ENCODE results near the gene ACD.

DNA sequence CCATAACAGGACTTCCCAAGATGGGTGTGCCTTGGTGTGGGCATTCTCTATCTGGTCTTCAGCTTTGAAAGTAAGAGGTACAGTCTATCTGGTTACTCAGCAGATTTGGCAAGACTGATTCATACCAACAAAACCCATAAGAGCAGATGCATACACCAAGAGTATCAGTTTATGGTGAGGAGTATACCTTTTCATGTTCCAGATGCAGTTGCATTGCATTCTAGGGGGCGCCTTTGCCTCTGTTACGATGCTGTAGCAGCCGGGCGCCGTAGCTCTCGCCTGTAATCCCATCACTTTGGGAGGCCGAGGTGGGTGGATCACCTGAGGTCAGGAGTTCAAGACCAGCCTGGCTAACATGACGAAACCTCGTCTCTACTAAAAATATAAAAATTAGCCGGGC is 46.3 kb downstream of the ACD start:
- TF ChIP-seq, protein P1, sequence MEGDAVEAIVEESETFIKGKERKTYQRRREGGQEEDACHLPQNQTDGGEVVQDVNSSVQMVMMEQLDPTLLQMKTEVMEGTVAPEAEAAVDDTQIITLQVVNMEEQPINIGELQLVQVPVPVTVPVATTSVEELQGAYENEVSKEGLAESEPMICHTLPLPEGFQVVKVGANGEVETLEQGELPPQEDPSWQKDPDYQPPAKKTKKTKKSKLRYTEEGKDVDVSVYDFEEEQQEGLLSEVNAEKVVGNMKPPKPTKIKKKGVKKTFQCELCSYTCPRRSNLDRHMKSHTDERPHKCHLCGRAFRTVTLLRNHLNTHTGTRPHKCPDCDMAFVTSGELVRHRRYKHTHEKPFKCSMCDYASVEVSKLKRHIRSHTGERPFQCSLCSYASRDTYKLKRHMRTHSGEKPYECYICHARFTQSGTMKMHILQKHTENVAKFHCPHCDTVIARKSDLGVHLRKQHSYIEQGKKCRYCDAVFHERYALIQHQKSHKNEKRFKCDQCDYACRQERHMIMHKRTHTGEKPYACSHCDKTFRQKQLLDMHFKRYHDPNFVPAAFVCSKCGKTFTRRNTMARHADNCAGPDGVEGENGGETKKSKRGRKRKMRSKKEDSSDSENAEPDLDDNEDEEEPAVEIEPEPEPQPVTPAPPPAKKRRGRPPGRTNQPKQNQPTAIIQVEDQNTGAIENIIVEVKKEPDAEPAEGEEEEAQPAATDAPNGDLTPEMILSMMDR (IDR thresholded peaks at IDR 0.05): no peak
- no peak for TF ChIP-seq POLR2A (IDR thresholded peaks at IDR 0.05)

All from lower leg skin (tissue), 3 donors.